ENCODE results near the gene ATG9A.

- TF ChIP-seq POLR2A (IDR thresholded peaks at IDR 0.05) (no peak), CTCF (IDR thresholded peaks at IDR 0.05) (peak in 1 of 12 donors; percentile 8)
Observed at GRCh38 chr2:219218217-219218731, 11.2 kb downstream of the ATG9A start.
